Sigmoid colon (tissue), 7 donors: ENCODE measurements around the gene ZNF175. TPM values are rescaled to one million over a fixed set of nuclear protein-coding genes. Genes with fewer than 3 reads are reported as not detected.

Source experiments
- DNase-seq: peaks from one replicate; pipeline ENCODE4 v3.0.0-alpha.2; 2019
- H3K27ac ChIP-seq, 4 donors: fragments of 200-600 bp; sonication (generic); one replicate each; pipeline ENCODE4 v1.5.1; 2016 to 2019; ENCODE audit warnings: mild to moderate bottlenecking in 1 of 4
- H3K27me3 ChIP-seq, 3 donors: fragments of 200-600 bp; sonication (generic); one replicate each; pipeline ENCODE4 v1.5.1; 2019; ENCODE audit warnings: mild to moderate bottlenecking in 1 of 3
- H3K36me3 ChIP-seq, 4 donors: fragments of 200-600 bp; sonication (generic); one replicate each; pipeline ENCODE4 v1.5.1; 2016 to 2019
- H3K4me1 ChIP-seq, 4 donors: fragments of 200-600 bp; sonication (generic); one replicate each; pipeline ENCODE4 v1.5.1; 2017 to 2019
- H3K4me3 ChIP-seq, 4 donors: fragments of 200-600 bp; sonication (generic); one replicate each; pipeline ENCODE4 v1.5.1; 2017 to 2019; ENCODE audit warnings: mild to moderate bottlenecking in 2 of 4, moderate library complexity in 1 of 4
- H3K9me3 ChIP-seq, 4 donors: fragments of 200-600 bp in 3 of 4; sonication (generic) in 3 of 4; one replicate each; pipeline versions ENCODE4 v1.5.1 to v1.6.1; 2013 to 2019
- EP300 ChIP-seq, 4 donors: sonication (generic); formaldehyde crosslinking; IDR thresholded peaks; one replicate each; pipeline ENCODE4 v1.6.1; 2017; ENCODE audit warnings: antibody characterized with exemption in 4 of 4
- POLR2A ChIP-seq, 2 donors: fragments of 450-650 bp; IDR thresholded peaks; one replicate each; pipeline ENCODE4 v1.6.1; 2016; ENCODE audit warnings: antibody characterized with exemption in 2 of 2, mild to moderate bottlenecking in 2 of 2, moderate library complexity in 2 of 2
- POLR2AphosphoS5 ChIP-seq, 4 donors: sonication (generic); formaldehyde crosslinking; IDR thresholded peaks; one replicate each; pipeline ENCODE4 v1.6.1; 2017; ENCODE audit warnings: antibody characterized with exemption in 4 of 4
- WGBS, 2 donors: extraction: QIAGEN DNeasy Blood & Tissue Kit; methylation state at CpG; one replicate each; pipeline ENCODE4 v1.1.7; 2013; 5-methylcytosine and 5-hydroxymethylcytosine counted together
- intact Hi-C: fragments of 100-400 bp; cut with DNase I; formaldehyde crosslinking; loops from one replicate; pipeline ENCODE4 v1.15.1; 2023
- polyA plus RNA-seq, 3 donors: library from polyadenylated mRNA; stranded (reverse); fragments of 200-250 nt; gene quantifications; one replicate each; pipeline ENCODE4 v1.2.3, GENCODE V29; 2013
- total RNA-seq, 4 donors: library from RNA; depleted of rRNA; stranded (reverse); fragments of >200 nt; gene quantifications; one replicate each; pipeline ENCODE4 v1.1.0, GENCODE V29; 2016
- TF ChIP-seq, protein P1 (sequence below), 4 experiments: fragments of 450-650 bp in 3 of 4; fragments of 200-600 bp in 1 of 4; IDR thresholded peaks; one replicate each; pipeline ENCODE4 v1.5.1; 2016 to 2019; ENCODE audit warnings: antibody characterized with exemption in 4 of 4, mild to moderate bottlenecking in 3 of 4, moderate library complexity in 2 of 4
- donor health status: healthy with polysubstance abuse.
- donor health status: Bipolar disorder and iron deficiency.
- donor health status: healthy.

ZNF175 gene
- total and polyA plus RNA-seq, 7 donors: 1.4 to 5.8 (median 3.6) TPM

DNA sequence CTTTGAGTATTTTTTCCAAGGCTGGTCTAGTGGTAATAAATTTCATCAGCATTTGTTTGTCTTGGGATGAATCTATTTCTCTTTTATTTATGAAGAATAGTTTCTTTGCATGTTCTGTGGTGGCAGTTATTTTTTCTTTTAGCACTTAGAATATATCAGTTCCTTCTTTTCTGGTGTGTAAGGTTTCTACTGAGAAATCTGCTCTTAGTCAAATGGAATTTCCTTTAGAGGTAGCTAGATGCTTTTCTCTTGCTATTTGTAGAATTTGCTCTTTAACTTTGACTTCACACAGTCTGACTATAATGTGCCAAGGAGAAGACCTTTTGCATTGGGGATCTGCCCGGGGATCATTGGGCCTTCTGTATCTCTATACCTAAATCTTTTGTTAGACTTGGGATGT is 35.5 kb upstream of the ZNF175 start:
- Histone ChIP-seq H3K27me3 (peaks cover 0 to 27% (median 6%) of the 10 kb centered on the region in 3 donors), H3K9me3 (no peaks in the 10 kb centered on the region), H3K4me3 (no peak overlapping the region), H3K27ac (no peak overlapping the region), H3K36me3 (no peaks in the 10 kb centered on the region), H3K4me1 (no peaks in the 10 kb centered on the region)
- DNase-seq: no peak
- intact Hi-C loops: no loop called here
- TF ChIP-seq POLR2AphosphoS5 (IDR thresholded peaks at IDR 0.05) (no peak), POLR2A (IDR thresholded peaks at IDR 0.05) (no peak), EP300 (IDR thresholded peaks at IDR 0.05) (no peak)
- TF ChIP-seq, protein P1, sequence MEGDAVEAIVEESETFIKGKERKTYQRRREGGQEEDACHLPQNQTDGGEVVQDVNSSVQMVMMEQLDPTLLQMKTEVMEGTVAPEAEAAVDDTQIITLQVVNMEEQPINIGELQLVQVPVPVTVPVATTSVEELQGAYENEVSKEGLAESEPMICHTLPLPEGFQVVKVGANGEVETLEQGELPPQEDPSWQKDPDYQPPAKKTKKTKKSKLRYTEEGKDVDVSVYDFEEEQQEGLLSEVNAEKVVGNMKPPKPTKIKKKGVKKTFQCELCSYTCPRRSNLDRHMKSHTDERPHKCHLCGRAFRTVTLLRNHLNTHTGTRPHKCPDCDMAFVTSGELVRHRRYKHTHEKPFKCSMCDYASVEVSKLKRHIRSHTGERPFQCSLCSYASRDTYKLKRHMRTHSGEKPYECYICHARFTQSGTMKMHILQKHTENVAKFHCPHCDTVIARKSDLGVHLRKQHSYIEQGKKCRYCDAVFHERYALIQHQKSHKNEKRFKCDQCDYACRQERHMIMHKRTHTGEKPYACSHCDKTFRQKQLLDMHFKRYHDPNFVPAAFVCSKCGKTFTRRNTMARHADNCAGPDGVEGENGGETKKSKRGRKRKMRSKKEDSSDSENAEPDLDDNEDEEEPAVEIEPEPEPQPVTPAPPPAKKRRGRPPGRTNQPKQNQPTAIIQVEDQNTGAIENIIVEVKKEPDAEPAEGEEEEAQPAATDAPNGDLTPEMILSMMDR (IDR thresholded peaks at IDR 0.05): no peak
- 84 to 85% methylated on average over 1 of the region's 1 CpG for WGBS, 2 donors

DNA sequence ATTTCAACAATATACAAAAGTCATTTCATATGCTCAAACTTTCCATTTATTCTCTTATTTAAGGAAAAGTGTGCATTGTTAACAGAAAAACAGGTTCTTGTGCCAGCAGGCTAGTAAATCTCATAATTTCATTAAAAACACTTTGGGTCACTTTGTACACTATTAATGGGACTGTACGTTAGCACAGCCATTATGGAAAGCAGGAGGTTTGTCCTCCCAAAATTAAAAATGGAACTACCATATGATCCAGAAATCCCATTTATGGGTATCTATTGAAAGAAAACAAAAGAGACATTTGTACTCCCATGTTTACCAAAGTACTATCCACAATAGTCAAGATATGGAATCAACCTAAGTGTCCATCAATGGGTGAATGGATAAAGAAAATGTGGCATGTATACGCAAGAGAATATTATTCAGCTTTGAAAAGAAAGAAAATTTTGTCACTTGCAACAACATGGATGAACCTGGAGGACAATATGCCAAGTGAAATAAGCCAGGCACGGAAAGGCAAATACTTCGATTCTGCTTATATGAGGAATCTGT is 31.2 kb upstream of the ZNF175 start:
- WGBS, 2 donors: 86 to 89% methylated on average over 4 of the region's 4 CpGs
- H3K27me3 ChIP-seq: peaks cover 0 to 28% (median 6%) of the 10 kb centered on the region in 3 donors

DNA sequence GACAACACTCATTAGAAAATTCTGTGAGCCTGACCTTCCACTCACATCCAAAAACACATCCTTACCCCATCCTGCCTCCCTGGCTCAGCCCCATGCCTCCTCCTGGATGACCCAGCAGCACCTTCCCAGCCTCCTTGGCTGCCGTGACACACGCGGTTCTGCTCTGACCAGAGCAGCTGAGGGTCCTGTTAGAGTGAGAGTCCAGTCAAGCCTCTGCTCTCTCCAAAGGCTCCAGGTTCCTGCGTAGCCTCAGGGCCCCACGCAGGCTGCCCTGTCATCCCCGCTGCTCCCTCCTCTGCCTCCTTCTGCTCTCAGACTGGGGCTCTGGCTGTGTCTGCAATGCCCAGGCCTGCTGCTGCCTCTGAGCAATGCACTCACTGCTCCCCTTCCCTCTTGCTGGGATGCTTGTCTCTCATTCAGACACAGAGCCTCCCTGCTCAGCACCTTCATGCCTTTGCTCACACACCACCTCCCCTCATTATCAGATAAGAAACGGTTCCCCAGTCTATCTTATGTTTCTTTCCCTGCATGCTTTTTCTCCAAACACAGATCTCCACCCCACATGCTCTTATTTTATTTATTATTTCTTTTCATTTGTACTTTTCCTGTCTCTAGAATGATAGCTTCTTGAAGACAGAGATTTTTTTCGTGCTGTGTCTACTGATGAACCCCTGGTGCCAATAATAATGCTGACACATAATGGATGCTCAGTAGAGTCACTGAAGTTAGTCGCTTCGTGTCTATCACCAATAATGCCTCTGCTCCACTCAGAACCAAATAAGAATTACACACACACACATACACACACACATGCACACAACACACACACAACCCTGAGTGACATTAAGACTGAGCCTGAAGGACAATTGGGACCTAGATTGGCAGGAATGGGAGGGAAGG is 29.4 kb upstream of the ZNF175 start:
- no peak overlapping the region for H3K4me3 ChIP-seq
- intact Hi-C loops: no loop called here
- H3K36me3 ChIP-seq: no peaks in the 10 kb centered on the region
- no peaks in the 10 kb centered on the region for H3K4me1 ChIP-seq
- no peak for DNase-seq
- no peak for TF ChIP-seq EP300 (IDR thresholded peaks at IDR 0.05)
- no peak for TF ChIP-seq POLR2A (IDR thresholded peaks at IDR 0.05)
- TF ChIP-seq, protein P1 (IDR thresholded peaks at IDR 0.05): no peak
- TF ChIP-seq POLR2AphosphoS5 (IDR thresholded peaks at IDR 0.05): no peak
- no peaks in the 10 kb centered on the region for H3K9me3 ChIP-seq
- 58 to 65% methylated on average over 10 of the region's 10 CpGs for WGBS, 2 donors
- H3K27me3 ChIP-seq: peaks cover 0 to 17% (median 6%) of the 10 kb centered on the region in 3 donors
- H3K27ac ChIP-seq: no peak overlapping the region

More for the DNA sequence above, 31.2 kb upstream of the ZNF175 start:
- no peak overlapping the region for H3K4me3 ChIP-seq
- no peaks in the 10 kb centered on the region for H3K36me3 ChIP-seq
- intact Hi-C loops: no loop called here
- TF ChIP-seq POLR2AphosphoS5 (IDR thresholded peaks at IDR 0.05) (no peak), POLR2A (IDR thresholded peaks at IDR 0.05) (no peak), EP300 (IDR thresholded peaks at IDR 0.05) (no peak)
- TF ChIP-seq, protein P1 (IDR thresholded peaks at IDR 0.05): no peak
- DNase-seq: no peak
- H3K27ac ChIP-seq: no peak overlapping the region
- H3K9me3 ChIP-seq: no peaks in the 10 kb centered on the region
- H3K4me1 ChIP-seq: no peaks in the 10 kb centered on the region

DNA sequence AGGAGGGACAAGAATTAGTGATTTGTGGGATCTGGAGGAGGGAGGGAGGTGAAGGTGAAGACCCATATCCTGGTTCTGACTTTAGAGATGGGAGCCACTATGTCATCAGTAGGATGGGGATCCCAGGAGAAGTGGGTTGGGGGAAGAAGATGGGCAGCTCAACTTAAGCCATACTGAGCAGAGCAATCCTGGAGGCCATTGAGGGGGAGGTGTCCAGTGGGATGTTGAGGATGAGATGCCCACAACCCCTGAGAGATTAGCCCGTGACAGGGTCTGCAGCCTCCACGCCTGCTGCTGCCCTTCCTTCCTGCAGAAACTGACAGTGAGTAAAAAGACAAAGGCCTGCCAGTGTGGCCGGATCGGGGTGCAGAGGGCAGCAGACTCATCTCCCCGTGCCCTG is 28.4 kb upstream of the ZNF175 start:
- Histone ChIP-seq H3K9me3 (no peaks in the 10 kb centered on the region), H3K27ac (no peak overlapping the region), H3K27me3 (peaks cover 0 to 16% (median 6%) of the 10 kb centered on the region in 3 donors), H3K36me3 (no peaks in the 10 kb centered on the region), H3K4me1 (no peaks in the 10 kb centered on the region), H3K4me3 (no peak overlapping the region)
- intact Hi-C loops: no loop called here
- WGBS, 2 donors: 75 to 78% methylated on average over 5 of the region's 5 CpGs
- TF ChIP-seq EP300 (IDR thresholded peaks at IDR 0.05): no peak
- TF ChIP-seq POLR2AphosphoS5 (IDR thresholded peaks at IDR 0.05): no peak
- TF ChIP-seq, protein P1 (IDR thresholded peaks at IDR 0.05): no peak
- no peak for TF ChIP-seq POLR2A (IDR thresholded peaks at IDR 0.05)
- DNase-seq: no peak
